T-helper 9 cell (primary cell): ENCODE data around the gene TMEM161A.
"Not testable (repeated sequence)": the region's sequence is repeated elsewhere in the genome, so short reads cannot be mapped to it uniquely, and the experiment has no call there.

Experiments used
- DNase-seq: peaks from one replicate; pipeline ENCODE4 v3.0.0-alpha.2; 2020

TMEM161A gene

GRCh38 chr19:19154768-19155494 lies 16.7 kb upstream of the TMEM161A start:
- DNase-seq: no peak

DNA sequence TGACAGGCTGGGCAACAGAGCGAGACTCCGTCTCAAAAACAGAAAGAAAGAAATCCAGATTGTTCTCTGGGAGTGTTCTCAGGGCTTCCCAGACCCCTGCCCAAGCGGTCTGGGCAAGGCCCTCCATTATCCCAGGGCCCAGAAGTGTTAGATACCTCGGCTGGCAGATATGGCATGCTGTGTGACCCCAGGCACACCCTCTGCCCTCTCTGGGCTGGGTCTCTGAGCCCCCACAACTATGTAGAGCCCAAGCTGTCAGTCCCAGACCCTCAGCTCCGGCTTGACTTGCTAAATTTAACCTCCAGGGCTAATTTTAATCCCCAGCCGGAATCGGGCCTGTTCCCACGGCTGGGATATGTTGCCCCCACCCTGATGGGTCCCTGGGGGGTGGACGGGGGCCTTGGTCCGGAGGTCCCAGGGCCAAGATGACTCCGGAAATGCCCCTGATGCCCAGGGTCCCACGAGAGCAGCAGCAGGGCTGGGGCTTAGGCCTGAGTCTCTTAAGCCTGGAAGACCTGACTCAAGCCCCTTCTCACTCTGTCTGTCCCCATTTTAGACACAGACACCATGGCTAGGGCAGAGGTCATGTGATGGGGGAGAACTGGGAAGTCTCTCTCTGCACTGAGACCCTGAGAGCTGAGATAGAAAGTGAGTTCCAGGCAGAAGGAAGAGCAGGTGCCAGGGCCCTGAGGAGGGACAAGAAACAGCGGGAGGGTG lies 14.5 kb upstream of the TMEM161A start:
- DNase-seq: no peak

GRCh38 chr19:19151418-19151817 lies 13.1 kb upstream of the TMEM161A start:
- DNase-seq: no peak

DNA sequence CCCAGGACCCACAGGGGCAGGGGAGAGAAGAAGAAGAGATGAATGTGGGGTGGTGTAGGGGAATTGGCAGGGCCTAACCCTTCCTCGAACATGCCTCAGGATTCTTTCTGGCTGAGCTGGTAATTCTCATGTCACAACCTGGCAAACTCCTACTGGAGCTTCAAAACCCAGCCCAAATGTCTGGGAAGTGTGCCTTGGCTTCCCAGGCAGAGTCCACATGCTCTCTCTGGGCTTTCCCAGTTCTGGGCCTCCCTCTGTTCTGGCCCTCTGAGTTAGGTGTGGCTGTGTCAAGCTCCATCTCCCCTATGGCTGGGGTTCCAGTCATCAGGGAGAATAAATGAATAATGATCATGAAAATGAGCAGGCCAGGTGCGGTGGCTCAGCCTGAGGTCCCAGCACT lies 11.2 kb upstream of the TMEM161A start:
- DNase-seq: no peak

DNA sequence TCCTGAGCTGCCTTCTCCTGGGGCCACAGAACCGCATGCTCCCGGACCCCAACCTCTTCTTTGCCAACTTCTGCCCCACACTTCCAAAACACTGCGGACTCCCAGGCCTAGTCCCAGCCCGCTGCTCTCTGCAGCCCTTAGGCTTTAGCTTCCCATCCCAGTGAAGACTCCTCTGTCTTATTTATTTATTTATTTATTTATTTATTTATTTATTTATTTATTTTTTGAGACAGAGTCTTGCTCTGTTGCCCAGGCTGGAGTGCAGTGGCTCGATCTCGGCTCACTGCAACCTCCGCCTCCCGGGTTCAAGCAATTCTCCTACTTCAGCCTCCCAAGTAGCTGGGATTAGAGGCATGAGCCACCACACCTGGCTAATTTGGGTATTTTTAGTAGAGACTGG lies 10.2 kb upstream of the TMEM161A start:
- not testable (repeated sequence) for DNase-seq

GRCh38 chr19:19147344-19147743 lies 9.1 kb upstream of the TMEM161A start:
- DNase-seq: no peak

DNA sequence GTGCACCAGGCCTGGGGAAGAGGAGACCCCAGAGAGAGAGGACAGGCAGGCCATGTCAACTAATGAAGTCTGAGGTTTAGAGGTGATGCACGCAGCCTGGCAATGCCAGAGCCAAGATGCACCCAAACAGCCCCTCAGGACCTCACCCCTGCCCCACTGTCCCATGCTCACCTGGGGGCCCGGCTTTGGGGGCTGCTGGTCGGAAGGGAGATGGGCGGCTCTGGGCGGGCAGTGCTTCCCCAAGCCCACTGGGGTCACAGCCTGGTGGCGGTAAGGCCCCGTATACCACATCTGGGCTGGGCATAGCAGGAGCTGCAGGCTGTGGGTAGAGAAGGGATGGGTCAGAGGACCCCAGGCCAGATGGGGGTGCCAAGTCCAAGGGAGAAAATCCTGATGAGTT lies 8.6 kb upstream of the TMEM161A start:
- DNase-seq: no peak

DNA sequence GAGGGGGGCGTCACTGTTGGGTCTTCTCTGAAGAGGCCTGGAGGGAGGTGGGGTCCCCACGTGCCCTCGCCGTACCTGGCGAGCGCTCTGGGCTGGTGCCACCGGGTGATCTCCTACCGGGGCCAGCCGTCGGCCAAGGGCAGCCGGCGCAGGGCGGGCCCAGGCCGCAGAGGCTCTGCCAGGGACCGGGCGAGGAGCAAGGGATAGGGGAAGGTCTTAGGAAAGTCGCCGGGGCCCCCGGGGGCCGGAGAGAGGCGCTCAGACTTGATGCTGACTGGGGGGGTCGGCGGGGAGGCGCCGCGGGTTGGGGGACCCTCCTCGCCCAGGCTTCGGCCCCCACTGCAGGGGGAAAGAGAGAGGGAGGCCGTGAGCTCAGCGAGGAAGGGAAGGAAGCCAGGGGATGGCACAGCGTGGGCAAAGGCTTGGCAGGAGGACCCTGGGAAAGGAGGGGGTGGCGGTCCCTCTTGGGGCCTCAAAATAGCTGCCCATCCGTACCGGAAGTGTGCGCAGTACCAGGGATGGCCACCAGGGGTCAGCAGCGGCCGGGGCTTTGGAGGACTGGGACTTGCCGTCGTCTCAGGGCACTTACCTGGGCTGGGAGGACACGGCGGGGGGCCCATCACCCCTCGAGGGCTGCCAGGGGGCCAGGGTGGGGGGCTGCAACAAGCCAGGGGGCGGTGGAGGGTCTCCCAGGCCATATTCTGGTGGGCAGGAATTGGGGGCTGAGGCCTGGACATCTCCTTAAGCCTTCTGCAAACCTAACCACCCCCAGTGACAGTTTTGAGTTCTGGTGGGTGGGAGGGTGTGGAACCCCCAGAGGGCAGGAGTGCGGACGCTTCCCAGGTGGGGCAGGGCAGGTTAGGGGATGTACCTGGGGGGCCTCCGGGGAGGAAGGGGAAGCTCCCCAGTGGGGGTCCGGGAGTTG lies 7.7 kb upstream of the TMEM161A start:
- DNase-seq: peak; percentile 89

DNA sequence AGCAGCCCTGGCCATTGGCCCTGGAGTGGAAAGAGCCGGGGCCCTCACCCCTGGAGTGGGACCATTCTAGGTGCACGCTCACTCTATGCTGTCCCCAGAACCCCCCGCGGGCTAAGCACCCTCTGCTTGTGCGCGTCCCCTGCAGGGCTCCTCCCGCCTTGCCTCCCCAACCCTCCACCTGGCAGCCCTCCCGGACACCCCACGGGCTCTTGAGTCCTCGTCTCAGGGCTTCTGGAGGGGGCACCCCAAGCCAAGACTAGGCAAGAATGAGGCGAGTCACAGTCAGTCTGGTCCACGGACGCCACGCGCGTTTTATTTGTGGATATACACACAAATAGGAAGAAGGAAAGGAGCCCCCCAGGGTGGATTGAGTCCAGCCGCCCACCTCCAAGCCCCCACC lies 7.0 kb upstream of the TMEM161A start:
- no peak for DNase-seq

DNA sequence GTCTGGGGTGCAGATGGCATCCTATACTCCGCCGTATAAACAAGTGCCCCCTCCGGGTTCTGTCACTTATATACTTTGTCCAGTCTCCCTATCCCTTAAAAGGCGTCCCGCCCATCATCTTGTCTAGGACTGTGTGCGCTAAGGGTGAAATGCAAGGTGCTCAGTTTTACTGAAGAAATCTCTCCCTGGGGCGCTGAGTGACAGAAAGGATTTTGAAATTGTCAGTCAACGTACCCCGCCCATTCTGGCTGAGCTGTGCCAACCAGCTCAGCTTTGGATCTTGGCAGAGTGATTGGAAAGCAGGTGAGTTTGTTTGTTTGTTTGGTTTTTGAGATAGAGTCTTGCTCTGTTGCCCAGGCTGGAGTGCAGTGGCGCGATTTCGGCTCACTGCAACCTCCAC lies 4.1 kb upstream of the TMEM161A start:
- DNase-seq: no peak

- no peak for DNase-seq
These were observed 2.2 kb upstream of the TMEM161A start for GRCh38 chr19:19140476-19140875.

DNA sequence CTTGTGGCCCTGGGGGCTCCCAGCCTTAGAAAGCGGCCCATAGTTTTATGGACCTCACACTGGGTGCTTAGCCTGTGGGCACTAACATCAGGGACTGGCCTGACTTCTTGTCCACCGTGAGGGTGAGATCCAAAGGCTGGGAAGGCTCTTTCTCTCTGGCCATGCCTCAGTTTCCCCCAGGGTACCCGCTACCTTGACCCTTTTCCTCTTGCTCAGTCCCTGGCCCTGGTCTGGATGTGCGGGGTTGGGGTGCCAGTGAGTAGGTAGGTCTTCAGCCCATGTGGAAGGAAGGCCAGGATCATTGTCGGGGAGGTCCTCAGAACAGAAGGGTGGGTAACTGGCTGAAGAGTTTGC lies 1.6 kb upstream of the TMEM161A start:
- DNase-seq: no peak

- no peak for DNase-seq
These were observed 646 bp downstream of the TMEM161A start for GRCh38 chr19:19137556-19138108.

DNA sequence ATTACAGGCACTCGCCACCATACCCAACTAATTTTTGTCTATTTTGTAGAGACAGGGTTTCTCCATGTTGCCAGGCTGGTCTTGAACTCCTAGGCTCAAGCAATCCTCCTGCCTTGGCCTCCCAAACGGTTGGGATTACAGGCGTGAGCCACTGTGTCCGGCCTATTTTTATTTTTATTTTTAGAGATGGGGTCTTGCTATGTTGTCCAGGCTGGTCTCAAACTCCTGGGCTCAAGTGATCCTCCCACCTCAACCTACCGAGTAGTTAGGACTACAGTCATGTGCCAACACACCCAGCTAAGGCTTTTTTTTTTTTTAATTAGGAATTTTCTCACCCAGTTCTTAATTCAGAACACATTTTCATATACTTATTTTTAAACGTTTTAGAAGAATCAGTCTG lies 2.6 kb downstream of the TMEM161A start:
- DNase-seq: not testable (repeated sequence)

DNA sequence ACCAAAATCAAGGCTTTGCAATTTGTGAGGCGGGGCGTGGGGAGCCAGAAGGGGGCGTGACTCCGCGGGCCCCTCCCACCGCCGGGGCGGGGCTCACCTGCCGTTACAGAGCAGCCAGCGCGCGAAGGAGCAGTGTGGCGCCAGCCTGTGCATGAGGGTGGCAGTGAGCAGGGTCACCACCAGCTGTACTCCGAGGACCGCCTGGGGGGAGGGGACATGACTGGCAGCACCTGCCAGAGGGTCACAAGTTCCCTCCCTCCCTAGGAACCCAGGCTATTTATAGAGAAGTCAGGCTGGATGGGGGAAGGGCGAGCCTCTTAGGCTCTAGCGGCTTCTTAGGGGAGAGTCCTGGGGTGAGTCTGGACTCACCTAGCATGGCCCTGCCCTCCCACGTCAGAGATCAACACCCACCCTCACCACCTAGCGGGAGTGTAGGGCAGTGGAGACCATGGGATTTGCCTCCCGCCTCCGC lies 3.6 kb downstream of the TMEM161A start:
- DNase-seq: peak; percentile 26

GRCh38 chr19:19133985-19134384 lies 4.3 kb downstream of the TMEM161A start:
- DNase-seq: no peak

DNA sequence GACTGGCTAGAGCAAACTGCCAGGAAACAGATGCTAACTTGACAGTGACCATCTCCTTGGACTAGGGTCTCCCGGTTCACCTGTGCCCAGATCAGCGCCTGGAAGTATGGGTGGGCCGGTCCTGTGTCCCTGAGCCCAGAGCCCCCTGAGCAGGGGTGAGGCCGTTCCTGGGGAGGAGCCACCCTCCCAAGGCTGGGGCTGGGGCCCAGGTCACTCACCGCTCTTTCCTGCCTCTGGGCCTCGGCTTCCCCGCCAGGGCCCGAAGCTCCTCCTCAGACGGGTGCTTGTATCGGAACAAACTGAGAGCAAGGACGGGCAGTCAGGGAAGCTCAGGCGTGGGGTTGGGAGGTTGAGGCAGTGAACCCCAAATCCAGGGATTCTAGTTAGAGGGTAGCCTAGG lies 5.4 kb downstream of the TMEM161A start:
- no peak for DNase-seq

GRCh38 chr19:19131989-19132388 lies 6.3 kb downstream of the TMEM161A start:
- DNase-seq: no peak

DNA sequence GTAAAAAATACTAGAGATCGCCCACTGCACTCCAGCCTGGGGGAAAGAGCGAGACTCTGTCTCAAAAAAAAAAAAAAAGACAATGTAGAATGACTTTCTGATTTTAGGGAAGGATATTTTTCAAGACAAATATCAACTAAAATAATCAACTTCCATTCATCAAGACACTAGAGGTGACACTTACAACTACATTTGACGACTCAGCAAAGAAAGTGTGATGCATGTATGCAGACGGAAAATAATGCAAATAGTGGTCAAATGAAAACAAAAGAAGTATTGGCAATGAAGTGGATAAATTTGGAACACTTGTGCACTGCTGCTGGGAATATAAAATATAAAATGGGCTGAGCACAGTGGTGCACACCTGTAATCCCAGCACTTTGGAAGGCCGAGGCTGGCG lies 12.2 kb downstream of the TMEM161A start:
- DNase-seq: no peak

DNA sequence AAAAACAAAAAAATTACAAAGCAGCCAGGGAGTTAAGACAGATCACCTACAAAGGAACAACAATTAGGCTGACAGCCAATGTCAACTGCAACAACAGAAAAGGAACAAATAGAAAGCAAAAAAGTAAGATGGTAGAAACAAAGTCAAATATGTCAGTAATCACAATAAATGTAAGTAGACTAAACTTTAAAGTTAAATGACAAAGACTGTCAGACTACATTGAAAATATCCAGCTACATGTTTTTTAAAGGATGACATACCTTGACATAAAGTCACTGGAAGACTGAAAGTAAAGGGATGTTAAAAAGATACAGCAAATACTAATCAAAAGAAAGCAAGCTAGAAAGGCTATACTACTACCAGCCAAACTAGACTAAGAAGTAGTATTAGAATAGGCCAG lies 14.9 kb downstream of the TMEM161A start:
- DNase-seq: no peak

DNA sequence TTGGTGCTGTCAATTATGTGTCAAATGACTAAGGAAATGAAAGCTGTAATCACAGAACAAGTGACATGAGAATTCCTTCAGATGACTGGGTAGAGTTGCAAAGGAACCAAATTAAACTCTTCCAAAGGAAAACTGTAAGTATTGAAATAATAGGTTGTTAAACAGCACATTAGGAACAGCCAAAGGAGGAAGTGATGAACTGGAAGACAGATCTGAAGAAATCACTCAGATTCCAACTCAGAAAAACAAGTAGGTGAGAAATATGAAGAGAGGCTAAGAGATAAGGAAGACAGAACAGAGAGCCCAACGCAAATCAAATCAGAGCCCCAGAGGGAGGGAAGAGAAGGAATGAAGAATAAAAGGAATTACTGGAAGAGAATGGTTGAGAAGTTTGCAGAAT lies 15.4 kb downstream of the TMEM161A start:
- DNase-seq: no peak

DNA sequence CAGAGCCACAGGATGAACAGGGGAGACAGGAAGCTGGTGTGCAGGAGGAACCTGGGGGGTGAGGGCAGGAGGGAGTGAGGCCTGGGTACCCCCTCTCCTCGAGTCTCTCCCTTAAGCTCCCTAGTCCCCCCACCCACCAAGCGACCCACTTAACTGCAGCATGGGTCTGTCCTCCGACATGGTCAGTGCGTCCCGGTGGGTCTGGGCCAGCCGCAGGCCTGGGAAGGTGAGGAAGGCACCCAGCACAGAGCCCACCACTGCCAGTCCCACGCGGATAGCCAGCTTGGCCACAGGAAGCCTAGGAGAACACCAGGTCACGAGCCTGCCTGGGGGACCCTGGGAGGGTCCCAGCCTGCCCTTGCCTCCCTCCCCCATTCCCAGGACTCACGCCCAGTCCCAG lies 16.9 kb downstream of the TMEM161A start:
- DNase-seq: no peak
